HL-60 (cell line): ENCODE results near the gene SLC28A1.

ENCODE experiments used
- DNase-seq, 2 experiments: peaks; one replicate each; pipeline ENCODE4 v3.0.0-alpha.2; 2010 to 2020; ENCODE audit warnings: low read depth in 1 of 2, low spot score in 1 of 2
- H3K27ac ChIP-seq: fragments of 250-450 bp; sonication (Bioruptor Pico); replicated peaks from 2 replicates; pipeline ENCODE4 v1.5.1; 2020; ENCODE audit warnings: mild to moderate bottlenecking, moderate library complexity
- H3K27me3 ChIP-seq: fragments of 250-450 bp; sonication (Bioruptor Pico); 2 replicates; pipeline ENCODE4 v1.5.1; 2021; ENCODE audit warnings: mild to moderate bottlenecking, moderate library complexity; ENCODE audit not compliant: insufficient read depth, poor library complexity, severe bottlenecking
- H3K4me3 ChIP-seq: replicated peaks from 2 replicates; pipeline ENCODE4 v1.5.1; 2011; ENCODE audit warnings: mild to moderate bottlenecking, control low read depth, low read length; ENCODE audit not compliant: insufficient read depth
- CTCF ChIP-seq: IDR thresholded peaks from one replicate; pipeline ENCODE4 v1.5.1; 2011; ENCODE audit warnings: low read length, control low read depth, inconsistent platforms; ENCODE audit not compliant: insufficient read depth
- GABPA ChIP-seq: IDR thresholded peaks from 2 replicates; pipeline ENCODE4 v1.6.1; 2012; ENCODE audit warnings: low read depth
- POLR2AphosphoS5 ChIP-seq: IDR thresholded peaks from 2 replicates; pipeline ENCODE4 v1.6.1; 2012; ENCODE audit warnings: low read depth
- REST ChIP-seq: IDR thresholded peaks from 2 replicates; pipeline ENCODE4 v1.6.1; 2012; ENCODE audit warnings: low read depth; ENCODE audit not compliant: insufficient replicate concordance
- SPI1 ChIP-seq: IDR thresholded peaks from 2 replicates; pipeline ENCODE4 v1.6.1; 2012; ENCODE audit warnings: low read depth, mild to moderate bottlenecking, borderline replicate concordance

SLC28A1 gene

GRCh38 chr15:84892786-84893307 is 8.4 kb downstream of the SLC28A1 start:
- peaks cover 2% of the 10 kb centered on the region for H3K27me3 ChIP-seq

GRCh38 chr15:84893607-84894006 is 9.1 kb downstream of the SLC28A1 start:
- peaks cover 2% of the 10 kb centered on the region for H3K27me3 ChIP-seq
- H3K4me3 ChIP-seq = no peak overlapping the region
- no peak for DNase-seq
- TF ChIP-seq POLR2AphosphoS5 = no peak
- no peak for TF ChIP-seq SPI1
- no peak for TF ChIP-seq CTCF
- TF ChIP-seq REST = no peak
- no peak for TF ChIP-seq GABPA
- no peak overlapping the region for H3K27ac ChIP-seq

More at GRCh38 chr15:84892786-84893307, 8.4 kb downstream of the SLC28A1 start:
- no peak overlapping the region for H3K4me3 ChIP-seq
- H3K27ac ChIP-seq = no peak overlapping the region
- TF ChIP-seq GABPA (no peak), SPI1 (no peak), CTCF (no peak), REST (no peak), POLR2AphosphoS5 (no peak)
- DNase-seq = no peak

GRCh38 chr15:84894736-84895425 is 10.4 kb downstream of the SLC28A1 start:
- TF ChIP-seq POLR2AphosphoS5 (no peak), GABPA (no peak), CTCF (no peak), REST (no peak), SPI1 (no peak)
- Histone ChIP-seq H3K27ac (no peak overlapping the region), H3K27me3 (peaks cover 2% of the 10 kb centered on the region), H3K4me3 (no peak overlapping the region)
- DNase-seq = no peak
